ENCODE measurements around the gene FCER2.
"Not testable (repeated sequence)": the region's sequence is repeated elsewhere in the genome, so short reads cannot be mapped to it uniquely, and the experiment has no call there.

Gene FCER2

DNA sequence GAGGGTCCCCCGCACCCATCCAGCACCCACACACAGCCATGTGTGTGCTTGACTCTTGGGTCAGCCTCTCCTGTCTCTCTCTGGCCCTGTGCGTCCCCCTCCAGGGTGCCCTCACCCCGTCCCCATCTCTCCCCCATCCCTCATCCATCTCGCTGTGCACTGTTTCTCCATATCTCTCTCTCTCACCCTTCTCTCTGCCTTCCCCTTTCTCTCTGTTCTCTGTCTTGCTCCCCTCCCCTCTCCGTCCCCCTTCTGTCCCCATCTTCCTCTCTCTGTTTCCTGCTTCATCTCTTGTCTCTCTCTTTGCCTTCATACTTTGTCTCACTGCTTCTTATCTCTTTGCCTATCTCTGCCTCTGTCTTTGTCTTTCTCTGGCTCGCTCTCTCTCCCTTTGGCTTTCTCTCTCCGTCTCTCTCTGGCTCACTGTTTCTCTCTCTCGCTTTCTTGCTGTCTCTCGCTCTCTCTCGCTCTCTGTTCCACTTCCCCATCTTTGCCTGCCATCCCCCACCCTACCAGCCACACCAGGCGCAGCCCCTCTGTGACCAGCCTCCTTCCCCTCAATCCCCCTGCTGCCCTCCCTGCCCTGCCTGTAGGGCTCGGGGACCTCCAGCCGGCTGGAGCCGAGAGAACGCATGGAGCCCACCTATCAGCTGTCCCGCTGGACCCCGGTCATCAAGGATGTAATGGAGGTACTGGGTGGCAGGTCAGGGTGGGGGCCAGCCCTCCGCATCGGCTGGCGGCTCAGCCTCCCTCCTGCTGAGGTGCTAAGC lies 56.1 kb downstream of the FCER2 start:
- DNase-seq (ENCODE audit: low read depth): no peak

DNA sequence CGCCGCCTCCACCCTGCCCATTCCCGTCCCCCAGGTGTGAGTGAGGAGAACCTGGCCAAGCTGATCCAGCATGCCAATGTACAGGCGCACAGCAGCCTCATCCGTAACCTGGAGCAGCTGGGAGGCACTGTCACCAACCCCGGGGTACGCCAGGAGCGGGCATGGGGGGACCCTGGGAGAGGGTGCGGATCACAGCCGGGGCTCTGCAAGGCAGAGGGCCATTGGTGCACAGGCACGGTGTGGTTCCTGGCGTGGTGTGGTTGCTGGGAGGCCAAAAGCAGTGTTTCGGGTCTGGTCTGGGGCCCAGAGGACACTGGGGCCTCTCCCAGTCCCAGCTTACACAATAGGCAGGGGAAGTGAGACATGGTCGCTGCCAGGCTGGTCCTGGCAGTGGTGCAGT lies 56.8 kb downstream of the FCER2 start:
- DNase-seq (ENCODE audit: low read depth): no peak

DNA sequence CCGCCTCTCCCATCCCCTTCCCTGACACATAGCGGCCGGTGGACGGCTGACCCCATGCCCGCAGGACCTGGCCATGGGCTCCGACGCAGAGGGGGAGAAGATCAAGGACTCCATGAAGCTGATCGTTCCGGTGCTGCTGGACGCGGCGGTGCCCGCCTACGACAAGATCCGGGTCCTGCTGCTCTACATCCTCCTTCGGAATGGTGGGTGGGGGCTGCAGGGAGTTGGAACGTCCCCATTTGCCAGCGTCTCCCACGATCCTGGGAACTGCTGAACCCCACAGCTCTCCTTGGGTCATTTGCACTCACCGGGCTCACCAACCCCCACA lies 57.4 kb downstream of the FCER2 start:
- no peak for DNase-seq (ENCODE audit: low read depth)

DNA sequence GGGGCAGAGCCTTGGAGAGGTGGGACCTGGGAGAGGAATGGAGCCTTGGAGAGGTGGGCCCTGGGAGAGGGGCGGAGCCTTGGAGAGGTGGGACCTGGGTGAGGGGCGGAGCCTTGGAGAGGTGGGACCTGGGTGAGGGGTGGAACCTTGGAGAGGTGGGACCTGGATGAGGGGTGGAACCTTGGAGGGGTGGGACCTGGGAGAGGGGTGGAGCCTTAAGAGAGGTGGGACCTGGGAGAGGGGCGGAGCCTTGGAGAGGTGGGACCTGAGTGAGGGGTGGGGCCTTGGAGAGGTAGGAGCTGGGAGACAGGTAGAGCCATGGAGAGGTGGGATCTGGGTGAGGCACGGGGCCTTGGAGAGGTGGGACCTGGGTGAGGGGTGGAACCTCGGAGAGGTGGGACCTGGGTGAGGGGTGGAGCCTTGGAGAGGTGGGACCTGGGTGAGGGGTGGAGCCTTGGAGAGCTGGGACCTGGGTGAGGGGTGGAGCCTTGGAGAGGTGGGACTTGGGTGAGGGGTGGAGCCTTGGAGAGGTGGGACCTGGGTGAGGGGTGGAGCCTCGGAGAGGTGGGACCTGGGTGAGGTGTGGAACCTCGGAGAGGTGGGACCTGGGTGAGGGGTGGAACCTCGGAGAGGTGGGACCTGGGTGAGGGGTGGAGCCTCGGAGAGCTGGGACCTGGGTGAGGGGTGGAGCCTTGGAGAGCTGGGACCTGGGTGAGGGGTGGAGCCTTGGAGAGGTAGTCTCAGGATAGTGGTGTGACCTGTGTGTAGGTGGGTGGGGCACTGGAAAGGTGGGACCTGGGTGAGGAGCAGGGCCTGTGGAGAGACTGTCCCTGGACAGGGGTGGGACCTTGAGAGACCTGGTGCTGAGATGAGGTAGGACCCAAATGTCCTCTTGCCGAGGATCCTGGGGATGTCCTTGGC lies 58.0 kb downstream of the FCER2 start:
- not testable (repeated sequence) for DNase-seq (ENCODE audit: low read depth)

DNA sequence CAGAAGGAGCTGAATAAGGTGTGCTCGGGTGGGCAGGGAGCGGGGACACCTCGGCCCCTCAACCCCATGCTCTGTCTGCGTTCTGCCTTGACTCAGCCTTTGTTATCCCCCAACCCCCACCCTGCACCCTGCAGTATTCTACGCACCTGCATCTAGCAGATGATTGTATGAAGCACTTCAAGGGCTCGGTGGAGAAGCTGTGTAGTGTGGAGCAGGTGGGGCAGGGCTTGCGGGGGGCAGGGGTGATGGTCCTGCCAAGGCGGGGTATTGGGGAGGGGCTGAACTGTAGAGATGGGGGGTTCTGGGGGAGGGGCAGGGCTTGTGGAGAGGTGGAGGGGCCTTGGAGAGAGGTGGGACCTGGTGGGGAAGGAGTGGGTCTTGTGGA lies 58.9 kb downstream of the FCER2 start:
- DNase-seq (ENCODE audit: low read depth): no peak

DNA sequence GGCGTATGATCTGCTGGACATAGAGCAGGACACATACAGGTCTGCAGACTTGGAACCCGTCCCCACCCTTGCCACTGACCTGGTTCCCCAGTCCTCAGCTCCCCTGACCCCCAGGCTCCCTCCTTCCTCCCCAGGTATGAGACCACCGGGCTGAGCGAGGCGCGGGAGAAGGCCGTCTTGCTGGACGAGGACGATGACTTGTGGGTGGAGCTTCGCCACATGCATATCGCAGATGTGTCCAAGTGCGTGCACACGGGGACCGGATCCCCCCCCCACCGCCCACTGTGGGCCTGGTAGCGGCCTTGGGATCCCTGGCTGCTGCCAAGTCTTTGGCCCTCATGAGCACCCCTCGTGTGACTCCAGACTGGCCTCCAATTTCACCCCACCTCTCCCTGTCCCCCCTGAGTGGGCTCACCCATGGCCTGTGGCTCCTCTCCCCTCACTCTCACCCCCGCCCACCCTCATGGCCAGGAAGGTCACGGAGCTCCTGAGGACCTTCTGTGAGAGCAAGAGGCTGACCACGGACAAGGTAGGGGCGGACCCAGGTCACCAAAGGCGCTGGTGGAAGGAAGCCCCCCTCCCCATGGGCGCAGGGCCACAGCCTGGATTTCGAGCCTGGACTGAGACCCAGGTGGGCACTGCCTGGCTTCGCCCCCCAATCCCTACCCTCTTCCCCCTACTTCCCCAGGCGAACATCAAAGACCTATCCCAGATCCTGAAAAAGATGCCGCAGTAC lies 59.5 kb downstream of the FCER2 start:
- DNase-seq (ENCODE audit: low read depth): no peak

DNA sequence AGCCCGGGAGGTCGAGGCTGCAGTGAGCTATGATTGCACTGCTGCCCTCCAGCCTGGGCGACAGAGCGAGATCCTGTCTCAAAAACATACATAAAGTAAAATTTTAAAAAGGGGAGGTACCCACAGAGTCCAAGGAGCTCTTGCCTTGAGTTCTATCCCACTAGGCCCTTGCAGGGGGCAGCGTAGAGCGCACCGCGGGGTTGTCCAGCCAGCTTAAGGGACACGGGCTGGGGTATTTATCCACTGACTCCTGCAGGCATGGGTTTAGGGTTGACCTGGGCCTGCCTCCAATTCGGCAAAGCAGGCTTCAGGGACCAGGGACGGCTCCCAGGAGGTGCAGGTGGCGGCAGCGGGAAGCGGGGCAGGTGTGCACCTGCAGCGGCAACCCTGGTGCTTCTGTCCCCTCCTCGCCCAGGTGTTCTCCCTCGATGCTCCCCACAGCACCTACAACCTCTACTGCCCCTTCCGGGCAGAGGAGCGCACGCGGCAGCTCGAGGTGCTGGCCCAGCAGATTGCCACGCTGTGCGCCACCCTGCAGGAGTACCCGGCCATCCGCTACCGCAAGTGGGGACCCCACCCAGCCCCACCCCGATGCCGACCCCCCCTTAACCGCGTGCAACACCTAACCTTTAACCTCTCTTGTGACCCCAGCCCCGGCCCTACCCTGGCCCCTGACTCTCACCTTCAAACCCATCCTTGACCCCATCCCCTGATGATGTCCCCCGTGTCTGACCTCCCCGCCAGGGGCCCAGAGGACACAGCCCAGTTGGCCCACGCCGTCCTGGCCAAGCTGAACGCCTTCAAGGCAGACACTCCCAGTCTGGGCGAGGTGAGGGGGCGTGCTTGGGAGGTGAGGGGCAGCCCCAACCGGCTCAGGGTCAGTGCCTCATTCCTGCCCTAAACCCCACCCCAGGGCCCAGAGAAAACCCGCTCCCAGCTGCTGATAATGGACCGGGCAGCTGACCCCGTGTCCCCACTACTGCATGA lies 60.3 kb downstream of the FCER2 start:
- DNase-seq (ENCODE audit: low read depth): no peak

DNA sequence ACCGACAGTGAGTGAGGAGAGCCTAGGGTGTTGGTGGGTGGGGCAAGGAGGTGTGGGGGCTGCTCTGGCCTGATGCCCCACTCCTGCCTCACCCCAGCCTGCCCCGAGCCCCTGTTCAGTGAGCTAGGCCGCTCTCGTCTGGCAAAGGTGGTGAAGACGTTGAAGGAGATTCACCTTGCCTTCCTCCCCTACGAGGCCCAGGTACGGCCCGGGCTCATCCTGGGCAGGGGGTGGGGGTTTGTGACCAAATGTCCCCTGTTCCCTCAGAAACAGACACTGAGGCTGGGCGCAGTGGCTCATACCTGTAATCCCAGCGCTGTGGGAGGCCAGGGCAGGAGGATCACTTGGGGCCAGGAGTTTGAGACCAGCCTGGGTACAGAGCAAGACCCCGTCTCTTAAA lies 61.1 kb downstream of the FCER2 start:
- DNase-seq (ENCODE audit: low read depth): no peak

DNA sequence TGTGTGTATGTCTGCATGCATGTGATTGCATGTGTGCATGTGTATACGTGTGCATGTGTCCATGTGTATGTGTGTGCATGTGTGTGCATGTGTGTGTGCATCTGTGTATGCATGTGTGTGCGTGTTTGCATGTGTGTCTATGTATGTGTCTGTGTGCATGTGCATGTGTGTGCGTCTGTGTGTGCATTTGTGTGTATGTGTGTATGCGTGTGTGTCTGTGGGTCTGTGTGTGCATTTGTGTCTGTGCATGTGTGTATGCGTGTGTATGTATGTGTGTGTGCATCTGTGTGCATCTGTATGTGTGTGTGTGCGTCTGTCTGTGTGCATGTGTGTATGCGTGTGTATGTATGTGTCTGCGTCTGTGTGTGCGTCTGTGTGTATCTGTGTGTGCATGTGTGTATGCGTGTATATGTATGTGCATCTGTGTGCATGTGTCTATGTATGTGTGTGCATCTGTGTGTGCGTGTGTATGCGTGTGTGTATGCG lies 62.0 kb downstream of the FCER2 start:
- DNase-seq (ENCODE audit: low read depth): no peak

DNA sequence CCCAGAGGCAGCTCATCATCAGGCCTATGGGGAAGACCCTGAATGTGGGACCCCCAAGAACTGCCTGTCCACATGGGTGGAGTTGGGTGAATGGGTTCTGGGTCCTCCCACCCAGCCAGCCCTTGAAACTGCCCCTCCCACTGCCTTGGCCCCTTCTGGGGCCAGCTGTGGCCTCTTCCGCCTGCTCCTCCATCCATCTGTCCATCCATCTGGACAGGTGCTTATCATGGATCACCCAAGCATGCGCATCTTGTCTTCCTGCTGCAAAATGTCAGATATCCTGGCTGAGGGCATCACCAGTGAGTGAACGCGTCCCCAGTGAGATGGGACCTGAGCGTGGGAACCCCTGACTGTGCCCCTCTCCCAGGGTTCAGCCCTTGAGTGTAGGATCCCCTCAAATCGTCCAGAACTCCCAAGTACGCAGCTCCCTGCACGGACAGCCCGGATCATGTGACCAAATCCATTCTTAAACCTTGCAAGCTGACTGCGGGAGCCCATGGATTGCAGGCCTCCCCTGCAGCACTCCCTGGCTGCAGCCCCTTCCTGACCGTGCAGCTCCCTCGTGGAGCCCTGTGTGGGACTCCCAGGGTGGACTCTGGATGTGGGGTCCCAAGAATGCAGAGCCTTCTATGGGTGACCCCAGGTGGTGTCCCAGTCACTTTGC lies 63.0 kb downstream of the FCER2 start:
- no peak for DNase-seq (ENCODE audit: low read depth)
